HCT116 (cell line): ENCODE results near the gene EXOSC10. TPM values are rescaled to one million over a fixed set of nuclear protein-coding genes. Genes with fewer than 3 reads are reported as not detected.

Source experiments
- ATAC-seq: fragments of 200-7000 bp; cut with Tn5 transposase; 2 replicates; pipeline ENCODE4 v1.9.1; 2020; ENCODE audit warnings: mild to moderate bottlenecking, moderate library complexity
- BruUV-seq: library from RNA; stranded (reverse); fragments of 400-500 nt; replicated peaks from 2 replicates; lab custom pipeline; 2021; lab: Mats Ljungman, UMichigan
- CTCF ChIA-PET: fragments of 300-600 bp; sonication (Branson Sonifier 250); formaldehyde crosslinking; loops from one replicate; lab custom pipeline; 2021; ENCODE audit warnings: antibody characterized with exemption; lab: Charles Lee
- POLR2A ChIA-PET: fragments of 300-600, 350-600 bp; sonication (Branson Sonifier 250); formaldehyde crosslinking; loops from one replicate; lab custom pipeline; 2021; ENCODE audit warnings: antibody characterized with exemption; lab: Charles Lee
- RAD21 ChIA-PET, 2 experiments: fragments of 300-600 bp; sonication (Branson Sonifier 250); formaldehyde crosslinking; loops; one replicate each; lab custom pipeline; 2023; ENCODE audit warnings: low total read pairs in 2 of 2; ENCODE audit not compliant: uncharacterized antibody in 2 of 2, unreplicated experiment in 2 of 2, low non-redundant PET in 1 of 2; lab: Charles Lee
- DNase-seq: peaks from one replicate; pipeline ENCODE4 v3.0.0-alpha.2; 2010; ENCODE audit warnings: low read depth, low spot score
- H2AFZ ChIP-seq: fragments of 200-600 bp; shearing (Covaris generic), sonication (generic); 2 replicates; pipeline ENCODE4 v1.6.1; 2017; ENCODE audit warnings: low read depth, mixed run types, mixed read lengths, antibody characterized with exemption, low read length; ENCODE audit not compliant: poor library complexity, severe bottlenecking
- H3K27ac ChIP-seq: 2 replicates; pipeline ENCODE4 v1.5.1; 2012; ENCODE audit warnings: low read depth, low read length
- H3K27me3 ChIP-seq: fragments of 200-600 bp; sonication (generic); 2 replicates; pipeline ENCODE4 v1.6.1; 2016; ENCODE audit warnings: mixed run types, low read length, mixed read lengths; ENCODE audit not compliant: insufficient read depth
- H3K36me3 ChIP-seq, 2 experiments: fragments of 200-500 bp in 1 of 2; fragments of 200-600 bp in 1 of 2; sonication (Bioruptor generic) in 1 of 2; sonication (generic) in 1 of 2; 2 replicates each; pipeline versions ENCODE4 v1.5.1 to v1.6.1; 2014 to 2016; ENCODE audit warnings: low read length in 2 of 2, inconsistent platforms in 1 of 2, mixed read lengths in 1 of 2, mixed run types in 1 of 2; ENCODE audit not compliant: insufficient read depth in 2 of 2, control insufficient read depth in 1 of 2
- H3K4me1 ChIP-seq, 2 experiments: fragments of 200-600 bp in 1 of 2; sonication (generic) in 1 of 2; 2 replicates each; pipeline versions ENCODE4 v1.5.1 to v1.6.1; 2012 to 2017; ENCODE audit warnings: low read length in 2 of 2, inconsistent platforms in 1 of 2, mild to moderate bottlenecking in 1 of 2, mixed read lengths in 1 of 2, mixed run types in 1 of 2, moderate library complexity in 1 of 2; ENCODE audit not compliant: insufficient read depth in 2 of 2, control insufficient read depth in 1 of 2
- H3K4me2 ChIP-seq: fragments of 200-600 bp; sonication (generic); 2 replicates; pipeline ENCODE4 v1.6.1; 2017; ENCODE audit warnings: mixed run types, low read length, mixed read lengths
- H3K4me3 ChIP-seq, 2 experiments: fragments of 200-600 bp in 1 of 2; sonication (generic) in 1 of 2; replicated peaks in 1 of 2; 2 replicates each; pipeline ENCODE4 v1.5.1; 2011 to 2016; ENCODE audit warnings: low read length in 2 of 2, control low read depth in 1 of 2, low read depth in 1 of 2, mild to moderate bottlenecking in 1 of 2, mixed read lengths in 1 of 2, mixed run types in 1 of 2
- H3K79me2 ChIP-seq: fragments of 200-600 bp; sonication (generic); 2 replicates; pipeline ENCODE4 v1.6.1; 2017; ENCODE audit warnings: mild to moderate bottlenecking, mixed run types, low read length, moderate library complexity, mixed read lengths; ENCODE audit not compliant: insufficient read depth
- H3K9ac ChIP-seq: fragments of 200-600 bp; sonication (generic); 2 replicates; pipeline ENCODE4 v1.6.1; 2016; ENCODE audit warnings: low read length, mixed read lengths
- H3K9me2 ChIP-seq: fragments of 200-600 bp; sonication (generic), shearing (Covaris generic); 2 replicates; pipeline ENCODE4 v1.6.1; 2017; ENCODE audit warnings: mixed run types, mild to moderate bottlenecking, moderate library complexity; ENCODE audit not compliant: insufficient read depth
- H3K9me3 ChIP-seq, 2 experiments: fragments of 200-500 bp in 1 of 2; fragments of 200-600 bp in 1 of 2; sonication (Bioruptor generic) in 1 of 2; sonication (generic) in 1 of 2; 2 replicates each; pipeline ENCODE4 v1.6.1; 2014 to 2017; ENCODE audit warnings: low read length in 2 of 2, mixed read lengths in 2 of 2, inconsistent platforms in 1 of 2, low read depth in 1 of 2, mild to moderate bottlenecking in 1 of 2, mixed run types in 1 of 2, moderate library complexity in 1 of 2; ENCODE audit not compliant: control insufficient read depth in 1 of 2, insufficient read depth in 1 of 2
- H4K20me1 ChIP-seq: fragments of 200-600 bp; sonication (generic), shearing (Covaris generic); 2 replicates; pipeline ENCODE4 v1.6.1; 2017; ENCODE audit warnings: mixed run types, mild to moderate bottlenecking, moderate library complexity; ENCODE audit not compliant: insufficient read depth
- CEBPB ChIP-seq: IDR thresholded peaks from 2 replicates; pipeline ENCODE4 v1.6.1; 2012; ENCODE audit warnings: low read depth
- POLR2AphosphoS5 ChIP-seq: IDR thresholded peaks from 2 replicates; pipeline ENCODE4 v1.6.1; 2011; ENCODE audit warnings: mild to moderate bottlenecking, low read depth, low read length, moderate library complexity
- SIN3A ChIP-seq: IDR thresholded peaks from 2 replicates; pipeline ENCODE4 v1.6.1; 2012; ENCODE audit warnings: low read depth
- SP1 ChIP-seq: IDR thresholded peaks from 2 replicates; pipeline ENCODE4 v1.6.1; 2012; ENCODE audit warnings: low read depth
- TCF7L2 ChIP-seq: IDR thresholded peaks from 2 replicates; pipeline ENCODE4 v1.7.0; 2011; ENCODE audit warnings: borderline replicate concordance, inconsistent platforms; ENCODE audit not compliant: insufficient read depth, insufficient read length; ENCODE audit errors: extremely low read depth
- ZNF274 ChIP-seq: fragments of 200-500 bp; sonication (Bioruptor generic); IDR thresholded peaks from 2 replicates; pipeline ENCODE4 v1.6.1; 2014; ENCODE audit warnings: mild to moderate bottlenecking, low read depth, low read length, inconsistent platforms
- intact Hi-C: fragments of 100-400 bp; cut with micrococcal nuclease; formaldehyde crosslinking; loops from 2 replicates; pipeline ENCODE4 v1.10.0; 2022
- total RNA-seq: library from RNA; stranded (reverse); gene quantifications from one replicate; pipeline ENCODE4 v1.2.1, GENCODE V29; 2021; ENCODE audit not compliant: unreplicated experiment
- TF ChIP-seq, protein P1 (sequence below): IDR thresholded peaks from 2 replicates; pipeline ENCODE4 v1.6.1; 2012; ENCODE audit warnings: low read depth

EXOSC10 gene
- total RNA-seq, 1 experiment from 2014 or later, result 80.7 TPM

DNA sequence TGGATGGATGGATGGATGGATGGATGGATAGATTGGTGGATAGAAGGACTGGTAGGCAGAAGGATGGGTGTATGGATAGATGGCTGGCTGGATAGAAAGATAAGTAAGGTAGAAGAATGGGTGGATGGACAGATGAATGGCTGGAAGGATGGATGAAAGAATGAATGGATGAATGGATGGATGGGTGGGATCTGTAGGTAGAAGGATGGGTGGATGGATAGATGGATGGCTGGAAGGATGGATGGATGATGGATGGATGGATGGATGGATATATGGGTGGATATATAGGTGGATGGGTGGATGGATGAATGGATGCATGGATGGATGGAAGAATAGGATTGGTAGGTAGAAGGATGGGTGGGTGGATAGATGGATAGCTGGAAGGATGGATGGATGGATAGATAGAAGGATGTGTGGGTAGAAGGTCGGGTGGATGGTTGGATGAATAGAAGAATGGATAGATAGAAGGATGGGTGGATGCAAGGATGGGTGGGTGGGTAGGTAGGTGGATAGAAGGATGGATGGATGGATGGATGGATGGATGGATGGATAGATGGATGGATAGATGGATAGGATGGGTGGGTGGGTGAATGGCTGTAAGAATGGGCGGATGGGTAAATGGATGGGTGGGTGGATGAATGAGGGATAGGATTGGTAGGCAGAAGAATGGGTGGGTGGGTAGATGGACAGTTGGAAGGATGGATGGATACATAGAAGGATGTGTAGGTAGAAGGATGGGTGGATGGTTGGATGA is 60.1 kb downstream of the EXOSC10 start:
- DNase-seq, result no peak
- intact Hi-C loops, result loop anchor here (5.0 to 10.0 kb wide), 5 partner anchors 203 to 853 kb away; no protein-coding TSS in a partner anchor
- TF ChIP-seq ZNF274, result no peak
- no peak for TF ChIP-seq POLR2AphosphoS5
- no peak for TF ChIP-seq SP1
- no peak for TF ChIP-seq TCF7L2
- TF ChIP-seq SIN3A, result no peak
- TF ChIP-seq, protein P1, sequence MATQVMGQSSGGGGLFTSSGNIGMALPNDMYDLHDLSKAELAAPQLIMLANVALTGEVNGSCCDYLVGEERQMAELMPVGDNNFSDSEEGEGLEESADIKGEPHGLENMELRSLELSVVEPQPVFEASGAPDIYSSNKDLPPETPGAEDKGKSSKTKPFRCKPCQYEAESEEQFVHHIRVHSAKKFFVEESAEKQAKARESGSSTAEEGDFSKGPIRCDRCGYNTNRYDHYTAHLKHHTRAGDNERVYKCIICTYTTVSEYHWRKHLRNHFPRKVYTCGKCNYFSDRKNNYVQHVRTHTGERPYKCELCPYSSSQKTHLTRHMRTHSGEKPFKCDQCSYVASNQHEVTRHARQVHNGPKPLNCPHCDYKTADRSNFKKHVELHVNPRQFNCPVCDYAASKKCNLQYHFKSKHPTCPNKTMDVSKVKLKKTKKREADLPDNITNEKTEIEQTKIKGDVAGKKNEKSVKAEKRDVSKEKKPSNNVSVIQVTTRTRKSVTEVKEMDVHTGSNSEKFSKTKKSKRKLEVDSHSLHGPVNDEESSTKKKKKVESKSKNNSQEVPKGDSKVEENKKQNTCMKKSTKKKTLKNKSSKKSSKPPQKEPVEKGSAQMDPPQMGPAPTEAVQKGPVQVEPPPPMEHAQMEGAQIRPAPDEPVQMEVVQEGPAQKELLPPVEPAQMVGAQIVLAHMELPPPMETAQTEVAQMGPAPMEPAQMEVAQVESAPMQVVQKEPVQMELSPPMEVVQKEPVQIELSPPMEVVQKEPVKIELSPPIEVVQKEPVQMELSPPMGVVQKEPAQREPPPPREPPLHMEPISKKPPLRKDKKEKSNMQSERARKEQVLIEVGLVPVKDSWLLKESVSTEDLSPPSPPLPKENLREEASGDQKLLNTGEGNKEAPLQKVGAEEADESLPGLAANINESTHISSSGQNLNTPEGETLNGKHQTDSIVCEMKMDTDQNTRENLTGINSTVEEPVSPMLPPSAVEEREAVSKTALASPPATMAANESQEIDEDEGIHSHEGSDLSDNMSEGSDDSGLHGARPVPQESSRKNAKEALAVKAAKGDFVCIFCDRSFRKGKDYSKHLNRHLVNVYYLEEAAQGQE, result no peak
- TF ChIP-seq CEBPB, result no peak
- Histone ChIP-seq H3K9ac (no peak overlapping the region), H4K20me1 (no peaks in the 10 kb centered on the region), H3K27ac (no peak overlapping the region), H3K9me3 (no peaks in the 10 kb centered on the region), H3K36me3 (no peaks in the 10 kb centered on the region), H3K4me3 (no peak overlapping the region), H3K4me2 (no peak overlapping the region), H3K4me1 (peaks cover 0 to 7% of the 10 kb centered on the region in 2 experiments; a peak in 1 of 4 replicates), H3K79me2 (no peaks in the 10 kb centered on the region), H3K27me3 (no peaks in the 10 kb centered on the region), H2AFZ (no peak overlapping the region), H3K9me2 (no peaks in the 10 kb centered on the region)
- no peak for ATAC-seq
- ChIA-PET RAD21 (no interaction called here), CTCF (no interaction called here), POLR2A (no interaction called here)
- BruUV-seq, result no TSS peak
